ENCODE results near the gene USP33.
"Not testable (repeated sequence)": the region's sequence is repeated elsewhere in the genome, so short reads cannot be mapped to it uniquely, and the experiment has no call there.

USP33 gene

GRCh38 chr1:77668924-77669449, 90.7 kb downstream of the USP33 start:
- no peak for DNase-seq

GRCh38 chr1:77664939-77665516, 94.6 kb downstream of the USP33 start:
- no peak for DNase-seq

- no peak for DNase-seq
These were observed 98.0 kb downstream of the USP33 start for GRCh38 chr1:77661696-77662095.

- DNase-seq, result no peak
These were observed 99.6 kb downstream of the USP33 start for GRCh38 chr1:77659879-77660593.

- no peak for DNase-seq
These were observed 101.4 kb downstream of the USP33 start for GRCh38 chr1:77658271-77658670.

- no peak for DNase-seq
These were observed 104.1 kb downstream of the USP33 start for GRCh38 chr1:77655431-77655974.

GRCh38 chr1:77652970-77653516, 106.6 kb downstream of the USP33 start:
- DNase-seq, result no peak

- no peak for DNase-seq
These were observed 107.4 kb downstream of the USP33 start for GRCh38 chr1:77652268-77652667.

GRCh38 chr1:77649127-77649526, 110.5 kb downstream of the USP33 start:
- no peak for DNase-seq

GRCh38 chr1:77646224-77646623, 113.4 kb downstream of the USP33 start:
- DNase-seq, result not testable (repeated sequence)
